ENCODE measurements around the gene ANXA1.
A peak's percentile ranks its signal among the peaks of the same experiment; 100 is the strongest.

Gene ANXA1

DNA sequence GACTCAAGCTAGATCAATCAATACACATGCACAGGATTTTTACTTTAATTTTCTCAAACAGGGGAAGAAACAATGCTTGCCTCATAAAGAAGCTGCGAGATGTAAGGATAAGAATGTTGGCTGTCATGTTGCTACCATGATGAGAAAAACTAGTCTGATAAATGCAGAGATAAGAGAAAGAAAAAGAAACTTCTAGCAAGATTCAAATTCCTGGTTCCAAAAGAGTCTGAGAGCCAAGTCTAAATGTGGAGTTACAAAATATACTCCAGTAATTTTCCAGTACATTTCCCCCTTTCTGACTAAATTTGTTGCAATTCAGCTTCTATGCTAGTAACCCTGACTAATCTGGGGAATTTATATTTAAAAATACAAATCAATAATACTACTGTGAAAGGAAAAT lies 10.4 kb upstream of the ANXA1 start:
- DNase-seq, result no peak

DNA sequence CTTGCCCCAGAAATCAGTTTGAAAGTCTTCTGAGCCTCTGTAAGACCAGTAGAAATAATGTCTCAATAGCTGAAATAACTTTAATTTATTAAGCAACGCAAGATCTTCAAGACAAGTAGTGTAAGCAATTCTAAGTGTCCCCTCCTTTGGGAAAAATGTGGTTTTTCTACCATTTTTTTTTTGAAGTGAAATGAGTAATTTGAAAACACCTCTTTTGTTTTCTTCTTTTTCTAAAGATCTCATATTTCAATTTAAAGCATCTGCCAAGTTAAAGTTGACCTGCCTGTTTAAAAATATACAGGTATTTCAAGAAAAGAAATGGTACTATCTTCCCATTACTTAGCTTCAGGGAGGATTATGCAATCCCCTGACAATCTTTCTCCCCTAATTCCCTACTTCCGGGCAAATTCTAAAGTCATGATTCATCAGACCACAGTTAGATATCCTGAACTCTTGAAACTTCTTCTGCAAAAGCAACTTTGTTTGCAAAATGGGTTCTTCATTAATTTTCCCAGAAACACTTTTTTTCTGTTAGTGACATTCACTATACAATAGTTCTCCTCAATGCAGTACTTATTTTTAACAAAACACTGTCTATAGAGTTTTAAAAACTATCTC lies 7.8 kb upstream of the ANXA1 start:
- DNase-seq, result no peak

DNA sequence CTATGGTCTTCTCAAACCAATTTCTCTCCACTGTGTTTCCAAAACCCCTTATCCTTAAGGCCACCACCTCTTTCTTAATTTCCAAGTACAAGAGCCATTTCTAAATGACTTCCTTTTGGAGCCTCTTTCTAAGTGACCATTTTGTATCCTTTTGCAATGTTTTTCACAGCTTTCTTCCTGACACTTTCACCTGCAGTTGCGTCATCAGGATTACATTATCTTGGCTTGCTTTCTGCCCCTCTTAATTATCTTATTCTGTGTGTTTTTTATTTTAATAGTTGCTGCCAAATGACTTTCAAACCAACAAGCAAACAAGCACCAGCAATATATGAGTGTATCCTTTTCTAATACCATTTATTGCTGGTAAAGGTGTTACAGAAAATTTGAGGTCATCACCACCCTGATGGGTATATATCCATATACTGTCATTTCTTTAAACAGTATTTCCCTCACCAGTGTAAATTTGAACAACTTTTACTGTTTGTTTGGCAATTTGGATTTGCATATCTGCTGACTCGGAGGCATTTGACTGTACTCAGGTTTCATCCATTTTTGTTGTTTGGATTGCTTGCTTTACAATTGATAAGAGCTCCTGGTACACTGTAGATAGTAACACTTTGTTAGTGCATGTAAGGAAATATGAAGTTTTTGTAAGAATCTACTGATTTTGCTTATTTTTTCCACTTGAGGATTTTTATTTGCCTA lies 5.4 kb upstream of the ANXA1 start:
- peak; percentile 34 for DNase-seq

DNA sequence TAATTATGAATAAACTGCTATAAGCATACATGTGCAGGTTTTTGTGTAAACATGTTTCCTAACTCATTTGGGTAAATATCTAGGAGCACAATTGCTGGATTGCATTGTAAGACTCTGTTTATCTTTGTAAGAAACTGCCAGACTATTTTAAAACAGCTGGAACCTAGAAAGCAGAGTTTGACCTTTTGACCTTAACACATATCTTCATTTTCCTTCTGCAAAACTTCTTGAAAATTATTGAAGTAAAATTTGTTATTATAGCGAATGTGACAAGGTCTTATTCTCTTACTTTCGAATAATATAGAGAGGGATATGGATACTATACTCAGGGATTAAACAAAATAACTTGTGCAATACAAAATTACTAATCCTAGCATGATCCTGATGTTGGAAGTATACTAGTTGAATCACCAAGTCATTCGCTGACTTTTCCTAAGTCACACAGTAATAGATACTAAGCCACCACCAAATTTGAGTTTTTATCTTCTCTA lies 3.2 kb upstream of the ANXA1 start:
- no peak for DNase-seq

DNA sequence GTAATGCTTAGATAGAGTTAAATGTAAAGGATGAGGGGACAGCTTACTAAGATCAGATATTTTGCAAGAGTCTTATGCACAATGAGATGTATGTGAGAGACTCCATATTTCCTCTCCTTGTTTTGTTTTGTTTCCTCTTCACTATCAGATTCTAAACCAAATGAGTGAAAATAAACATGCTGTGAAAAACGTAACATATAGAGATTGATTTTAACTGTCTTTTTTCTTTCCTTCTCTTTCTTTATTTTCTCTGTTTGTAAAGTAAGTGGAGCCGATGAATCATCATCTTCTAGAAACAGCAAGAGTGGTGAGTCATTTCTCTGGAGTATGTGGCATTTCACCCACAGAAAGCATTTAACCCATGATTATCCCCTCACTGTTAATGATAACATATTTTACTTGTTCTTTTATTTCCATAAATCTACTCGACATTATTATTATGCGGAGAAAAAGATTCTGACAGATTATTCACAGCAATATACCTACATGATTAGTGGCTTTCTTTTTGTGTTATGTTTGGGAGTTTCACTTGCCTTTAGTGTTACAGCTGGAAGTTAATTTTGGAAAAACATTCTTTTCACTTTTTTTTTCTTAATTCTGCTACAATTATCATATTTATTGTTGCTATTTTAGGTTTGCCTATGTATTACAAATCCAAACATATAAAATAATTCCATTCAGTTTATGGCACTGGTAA lies 2.1 kb upstream of the ANXA1 start:
- peak; percentile 60 for DNase-seq

DNA sequence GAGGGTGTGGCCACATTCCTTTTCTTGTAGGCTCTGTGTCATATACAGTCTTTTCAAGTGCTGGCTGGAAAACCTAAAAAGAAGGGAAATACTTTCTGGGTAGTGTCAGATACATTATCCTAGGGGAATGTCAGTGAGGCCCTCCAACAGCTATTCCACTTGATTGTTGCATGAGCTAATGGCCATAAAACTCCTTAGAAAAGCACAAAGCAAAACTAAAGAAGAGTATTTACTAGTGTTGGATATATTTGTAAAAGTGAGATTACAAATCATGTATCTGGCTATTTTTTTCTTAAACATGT lies 829 bp downstream of the ANXA1 start:
- DNase-seq, result no peak

DNA sequence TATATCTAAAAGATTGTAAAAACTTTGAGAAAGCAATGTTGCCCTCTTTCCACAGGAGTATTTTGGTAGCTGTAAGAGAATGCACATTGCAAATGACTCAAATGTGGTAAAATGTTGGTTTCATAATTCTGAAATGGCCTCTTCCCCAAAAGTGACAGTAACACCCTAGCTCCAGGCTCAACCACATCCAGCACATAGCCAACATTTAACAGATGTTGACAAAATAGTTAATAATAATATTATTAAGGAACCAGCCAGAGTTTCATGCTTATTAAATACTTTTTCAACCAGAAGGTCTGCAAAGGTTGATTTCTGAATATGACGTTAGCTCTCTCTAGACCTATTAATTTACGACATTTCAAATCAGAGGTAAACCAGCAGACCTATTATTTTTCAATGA lies 1.3 kb downstream of the ANXA1 start:
- no peak for DNase-seq

DNA sequence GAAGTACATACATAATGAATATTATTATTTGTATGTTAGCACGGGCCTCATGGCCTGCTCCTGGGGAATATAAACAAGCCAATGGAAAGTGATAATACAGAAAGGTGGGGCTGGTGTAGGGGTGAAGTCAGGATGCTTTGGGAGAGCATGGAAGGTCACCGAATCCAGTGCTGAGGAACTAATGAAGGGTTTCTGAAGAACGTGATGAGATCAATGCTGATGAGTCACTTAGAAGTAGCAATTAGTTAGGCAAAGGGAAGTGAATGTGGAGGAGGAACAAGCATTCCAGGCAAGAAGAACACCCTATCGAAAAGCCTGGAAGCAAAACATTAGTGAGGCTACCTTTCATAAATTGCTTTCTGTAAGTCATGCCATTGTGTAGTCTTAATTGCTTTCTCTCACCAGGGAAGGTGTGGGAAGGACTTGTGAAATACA lies 2.1 kb downstream of the ANXA1 start:
- no peak for DNase-seq

DNA sequence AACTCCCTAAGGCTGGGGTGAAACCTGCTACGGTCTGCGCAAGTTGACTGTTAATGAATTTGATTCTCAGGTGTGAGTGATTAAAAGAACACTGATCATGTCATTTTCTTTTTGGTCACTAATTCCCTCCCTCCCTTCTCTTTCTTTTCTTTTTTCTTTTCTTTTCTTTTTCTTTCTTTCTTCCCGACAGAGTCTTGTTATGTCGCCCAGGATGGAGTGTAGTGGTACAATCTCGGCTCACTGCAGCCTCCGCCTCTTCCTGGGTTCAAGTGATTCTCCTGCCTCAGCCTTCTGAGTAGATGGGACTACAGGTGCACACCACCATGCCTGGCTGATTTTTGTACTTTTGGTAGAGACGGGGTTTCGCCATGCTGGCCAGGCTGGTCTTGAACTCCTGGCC lies 2.6 kb downstream of the ANXA1 start:
- DNase-seq, result no peak

DNA sequence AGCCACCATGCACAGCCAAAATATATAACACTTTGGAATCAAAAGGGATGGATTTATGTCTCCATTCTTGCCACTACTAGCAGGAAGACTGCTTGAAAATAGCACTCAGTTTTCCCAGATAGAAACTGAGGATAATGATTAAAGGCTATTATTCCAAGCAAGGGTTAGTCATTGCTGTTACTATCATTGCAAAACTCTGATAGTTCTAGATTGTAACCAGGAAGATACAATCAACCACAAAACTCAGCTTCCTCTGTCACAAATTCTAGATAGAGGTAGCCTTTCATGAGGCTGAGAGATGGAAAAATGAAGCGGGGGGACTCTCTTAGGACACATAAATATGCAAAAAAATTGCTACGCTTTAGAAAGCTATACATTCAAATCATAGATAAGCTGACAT lies 3.1 kb downstream of the ANXA1 start:
- no peak for DNase-seq

DNA sequence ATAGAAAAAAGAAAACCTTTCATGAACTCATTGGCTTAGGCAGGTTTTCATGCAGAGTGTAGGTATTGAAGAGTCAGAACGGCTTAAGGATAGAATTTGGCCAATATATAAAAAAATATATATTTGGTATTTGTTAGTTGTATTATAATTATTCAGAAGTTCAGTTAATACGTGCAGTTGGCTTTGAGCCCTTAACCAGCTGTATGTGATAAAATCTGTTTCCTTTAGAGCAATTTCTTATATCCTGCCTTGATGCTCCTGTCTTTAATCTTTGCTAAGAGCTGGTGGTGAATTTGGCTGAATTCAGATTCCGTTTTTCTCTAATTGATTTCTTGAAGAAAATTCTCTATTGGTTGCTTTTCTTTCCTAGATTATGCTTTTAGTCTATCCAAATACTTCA lies 3.7 kb downstream of the ANXA1 start:
- no peak for DNase-seq

DNA sequence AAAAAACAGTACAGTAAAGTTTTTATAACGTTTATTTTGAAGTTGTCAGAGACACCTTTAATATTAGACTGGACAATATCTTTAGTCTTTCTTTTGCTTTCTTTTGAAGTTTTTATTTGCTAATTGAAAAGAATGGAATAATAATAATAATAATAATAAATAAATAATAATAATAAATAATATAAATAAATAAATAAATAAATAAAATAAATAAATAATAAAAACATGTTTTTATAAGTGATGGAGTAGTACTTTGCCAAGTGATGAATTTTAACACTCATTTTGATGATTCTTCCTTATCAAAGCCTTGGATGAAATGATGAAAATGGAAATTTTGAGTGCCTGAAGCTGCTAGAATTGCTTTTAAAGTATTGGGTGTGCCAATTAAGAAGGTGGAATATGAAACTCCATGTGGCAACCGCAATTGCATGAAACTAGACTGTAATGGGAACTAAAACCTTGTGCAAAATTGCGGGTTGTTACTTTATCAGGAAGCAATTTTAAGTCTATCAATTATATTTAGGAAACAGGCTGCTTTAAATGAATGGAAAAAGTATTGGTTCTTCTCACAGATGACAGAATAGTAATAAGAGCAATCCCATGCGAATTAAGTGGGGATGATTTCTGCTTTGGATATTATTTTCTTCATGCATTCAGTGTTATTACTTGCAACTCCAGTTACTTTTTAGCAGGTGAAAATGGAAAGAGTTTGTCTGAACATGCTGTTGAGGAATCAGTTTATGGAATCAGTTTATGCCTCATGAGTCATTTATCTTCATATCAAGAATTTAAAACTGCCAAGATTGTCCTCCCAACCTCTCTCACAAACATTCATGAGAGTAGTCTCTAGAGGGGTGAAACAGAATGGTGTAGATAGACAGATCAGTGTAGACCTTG lies 4.6 kb downstream of the ANXA1 start:
- DNase-seq, result no peak

DNA sequence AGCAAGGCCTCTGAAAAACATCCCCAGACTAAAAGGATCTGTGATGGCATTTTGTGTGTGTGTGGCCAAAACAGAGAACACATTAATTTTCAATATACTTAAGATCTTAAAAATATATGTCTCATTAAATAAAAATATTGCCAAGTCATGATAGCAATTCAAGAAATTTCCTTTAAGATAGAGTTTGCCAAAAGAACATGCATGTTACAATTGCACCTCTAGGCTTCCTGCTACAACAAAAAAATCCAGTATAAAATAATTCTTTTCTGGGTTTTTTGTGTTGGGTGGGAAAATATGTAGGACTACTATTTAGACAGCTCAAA lies 5.2 kb downstream of the ANXA1 start:
- DNase-seq, result no peak

DNA sequence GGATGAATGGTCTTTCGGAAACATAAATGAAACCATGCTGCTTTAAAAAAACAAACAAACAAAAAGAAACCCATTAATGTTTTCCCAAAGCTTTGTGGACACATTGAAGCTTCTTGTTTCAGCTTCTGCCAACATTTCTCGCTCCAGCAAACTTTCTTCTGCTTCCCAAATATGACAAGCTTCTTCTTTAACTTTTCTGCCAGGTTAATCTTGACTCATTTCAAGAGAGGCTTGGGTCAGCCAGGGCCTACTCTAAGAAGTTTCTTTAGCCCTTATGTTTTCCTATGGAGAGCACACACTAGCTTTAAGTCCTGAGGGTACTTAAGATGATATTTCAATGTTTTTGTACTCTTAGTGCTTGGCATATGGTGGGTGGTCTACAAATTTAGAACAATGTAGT lies 6.1 kb downstream of the ANXA1 start:
- DNase-seq, result no peak

DNA sequence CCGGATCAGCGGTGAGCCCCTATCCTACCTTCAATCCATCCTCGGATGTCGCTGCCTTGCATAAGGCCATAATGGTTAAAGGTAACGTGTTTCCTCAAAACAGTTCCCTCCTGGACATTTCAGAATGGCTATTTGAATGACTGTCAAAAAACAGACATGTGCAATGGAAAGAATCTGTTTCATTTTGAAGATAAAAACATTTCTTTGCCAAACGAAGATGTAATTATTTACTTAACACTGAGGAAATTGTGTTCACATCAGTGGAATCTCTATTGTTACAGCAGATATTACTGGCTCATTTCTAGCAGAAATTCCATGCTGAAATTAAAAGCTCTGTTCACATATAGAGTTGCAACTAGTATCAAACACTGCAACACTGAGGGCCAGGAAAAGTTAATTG lies 7.1 kb downstream of the ANXA1 start:
- DNase-seq, result no peak

DNA sequence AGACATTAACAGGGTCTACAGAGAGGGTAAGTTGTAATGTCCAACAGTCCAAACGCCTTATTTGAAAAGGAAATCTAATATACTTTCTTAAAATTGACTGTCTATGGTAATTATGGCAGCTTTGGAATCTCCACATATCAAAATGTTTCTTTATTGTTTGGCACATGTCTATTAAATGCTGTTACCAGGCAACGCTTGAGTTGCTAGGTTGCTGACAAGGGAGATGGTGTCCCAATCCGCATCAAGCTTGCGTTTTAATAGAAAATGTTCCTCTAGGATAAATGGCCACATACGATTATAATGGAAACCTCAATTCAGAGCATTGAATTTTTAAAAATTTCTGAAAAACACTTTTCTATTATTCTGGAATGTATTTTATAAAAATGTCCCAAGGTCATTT lies 9.2 kb downstream of the ANXA1 start:
- DNase-seq, result no peak

DNA sequence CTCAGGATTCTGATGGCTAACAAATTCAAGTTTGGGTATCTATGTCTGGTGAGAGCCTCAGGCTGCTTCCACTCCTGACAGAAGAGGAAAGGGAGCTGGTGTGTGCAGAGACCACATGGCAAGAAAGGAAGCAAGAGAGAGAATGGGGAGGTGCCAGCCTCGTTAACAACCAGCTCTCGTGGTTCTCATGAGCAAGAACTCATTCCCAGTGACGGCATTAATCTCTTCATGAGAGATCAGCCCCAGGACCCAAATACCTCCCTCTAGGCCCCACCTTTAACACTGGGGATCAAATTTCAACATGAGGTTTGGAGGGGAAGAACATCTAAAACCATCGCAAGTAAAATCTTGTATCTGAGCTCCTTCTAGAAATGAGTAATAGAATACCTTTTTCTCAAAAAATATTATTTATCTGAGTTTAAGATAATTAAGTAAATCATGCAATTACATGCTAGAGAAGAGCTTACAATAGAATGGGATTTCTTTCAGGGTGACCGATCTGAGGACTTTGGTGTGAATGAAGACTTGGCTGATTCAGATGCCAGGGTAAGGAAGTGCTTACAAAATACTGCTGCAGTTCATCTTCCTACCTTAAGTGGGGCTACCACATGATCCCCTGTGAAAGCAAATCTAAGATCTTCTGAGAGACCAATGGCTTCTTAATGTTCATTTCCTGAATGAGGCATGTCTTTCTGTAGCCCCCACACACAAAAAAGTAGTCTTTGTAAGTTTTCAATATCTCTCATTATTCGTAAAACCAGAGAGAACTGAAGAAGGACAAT lies 11.5 kb downstream of the ANXA1 start:
- no peak for DNase-seq

DNA sequence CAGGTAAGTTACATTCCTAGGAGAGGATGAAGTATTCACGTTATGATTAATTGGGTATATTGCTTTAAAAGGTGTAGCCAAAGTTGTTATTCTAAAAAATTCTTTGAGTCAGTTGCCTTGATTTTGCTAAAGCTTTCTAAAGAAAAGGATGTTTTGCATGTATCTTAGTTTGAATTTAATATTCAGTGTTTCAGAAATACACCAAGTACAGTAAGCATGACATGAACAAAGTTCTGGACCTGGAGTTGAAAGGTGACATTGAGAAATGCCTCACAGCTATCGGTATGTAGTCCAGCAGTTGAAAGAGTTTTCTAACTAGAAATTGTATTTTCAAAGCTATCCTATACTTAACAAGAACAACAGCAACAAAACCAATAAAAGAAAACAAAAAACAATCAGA lies 14.2 kb downstream of the ANXA1 start:
- no peak for DNase-seq

DNA sequence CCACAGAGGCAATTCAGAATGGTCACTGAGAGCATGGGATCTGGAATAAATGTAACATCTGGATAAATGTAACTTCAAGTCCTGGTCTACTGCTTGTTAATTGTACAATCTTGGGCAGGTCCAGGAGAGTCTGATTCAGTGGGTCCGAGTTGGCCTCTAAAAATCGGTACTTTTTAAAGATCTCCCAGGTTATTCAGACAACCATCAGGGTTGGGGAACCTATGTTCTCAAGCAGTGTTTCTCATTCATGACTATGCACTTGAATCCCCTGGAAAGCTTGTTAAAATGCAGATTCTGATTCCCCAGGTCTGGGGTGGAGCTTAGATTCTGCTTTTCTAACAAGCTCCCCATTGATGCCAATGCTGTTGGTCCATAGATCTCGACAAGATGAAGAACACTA lies 14.8 kb downstream of the ANXA1 start:
- no peak for DNase-seq

DNA sequence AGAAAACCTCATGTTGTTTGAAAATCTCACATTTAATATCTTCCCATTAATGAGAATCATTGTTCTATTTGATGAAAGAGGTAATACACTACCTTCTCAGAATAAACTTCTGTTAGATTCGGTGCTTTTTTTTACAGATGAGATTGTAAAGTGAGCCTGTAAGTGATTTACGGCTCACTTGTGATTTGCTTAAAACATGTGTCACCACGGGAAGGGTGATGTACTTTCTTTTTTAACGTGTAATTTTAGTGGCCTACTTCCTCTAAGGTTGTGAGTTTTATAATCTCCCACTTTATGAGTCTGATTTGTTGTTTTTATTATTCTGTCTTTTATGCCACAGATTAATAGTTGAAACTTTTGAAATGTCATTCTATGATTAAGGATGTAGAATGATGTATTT lies 15.9 kb downstream of the ANXA1 start:
- no peak for DNase-seq

DNA sequence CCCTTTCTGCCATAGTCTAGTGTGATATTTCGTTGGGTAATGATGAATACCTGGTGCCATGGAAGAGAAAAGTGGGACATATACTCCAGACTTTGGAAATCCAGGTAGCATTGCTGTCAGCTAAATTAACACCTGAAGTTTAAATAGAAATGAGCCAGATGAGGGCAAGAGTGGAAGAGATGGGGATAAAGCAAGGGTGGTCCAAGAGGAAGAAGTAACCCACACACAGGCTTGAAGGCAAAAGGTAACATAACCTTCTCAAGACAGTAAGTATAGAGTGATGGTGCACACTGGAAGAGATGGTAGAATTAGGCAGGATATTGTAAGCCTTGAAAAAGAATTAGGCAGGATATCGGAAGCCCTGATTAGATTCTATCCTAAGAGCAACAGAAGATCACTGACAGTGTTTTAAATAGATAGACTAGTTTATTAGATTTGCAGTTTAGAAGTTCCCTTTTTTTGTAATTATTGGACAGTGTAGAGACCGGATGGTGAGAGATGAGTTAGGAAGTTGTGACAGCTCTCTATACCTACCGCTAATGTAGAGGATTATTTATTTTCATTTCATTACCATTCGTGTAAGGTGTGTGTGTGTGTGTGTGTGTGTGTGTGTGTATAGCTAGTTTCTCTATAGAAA lies 16.8 kb downstream of the ANXA1 start:
- DNase-seq, result no peak
